H1 (cell line): ENCODE measurements around the gene LEFTY1. TPM values are rescaled to one million over a fixed set of nuclear protein-coding genes. Genes with fewer than 3 reads are reported as not detected.

Source experiments
- ASH2L ChIP-seq: fragments of 200-600, 300-600 bp; sonication (generic); IDR thresholded peaks from one replicate; pipeline ENCODE4 v1.7.1; 2017; ENCODE audit warnings: low read length
- BACH1 ChIP-seq: IDR thresholded peaks from 2 replicates; pipeline ENCODE4 v1.6.1; 2012; ENCODE audit warnings: low read length, improper control_type of control experiment
- RAD21 ChIP-seq, 2 experiments: IDR thresholded peaks in 1 of 2; conservative IDR thresholded peaks in 1 of 2; 2 replicates each; pipeline ENCODE4 v1.6.1; 2011; ENCODE audit warnings: low read depth in 2 of 2, low read length in 2 of 2, improper control_type of control experiment in 1 of 2, inconsistent platforms in 1 of 2, mild to moderate bottlenecking in 1 of 2, moderate library complexity in 1 of 2
- RNF2 ChIP-seq: fragments of 200-900, 300-1000 bp; sonication (generic); IDR thresholded peaks from 2 replicates; pipeline ENCODE4 v1.7.1; 2016; ENCODE audit warnings: borderline replicate concordance, low read depth, mild to moderate bottlenecking, antibody characterized with exemption, low read length; ENCODE audit not compliant: poor library complexity, severe bottlenecking; ENCODE audit errors: missing control alignments
- RXRA ChIP-seq: IDR thresholded peaks from 2 replicates; pipeline ENCODE4 v1.6.1; 2011; ENCODE audit warnings: low read depth, mild to moderate bottlenecking, low read length, moderate library complexity; ENCODE audit not compliant: insufficient read depth
- SIN3A ChIP-seq, 2 experiments: IDR thresholded peaks in 1 of 2; conservative IDR thresholded peaks in 1 of 2; 2 replicates each; pipeline ENCODE4 v1.6.1; 2011 to 2012; ENCODE audit warnings: low read length in 2 of 2, improper control_type of control experiment in 1 of 2, low read depth in 1 of 2, mild to moderate bottlenecking in 1 of 2
- SP1 ChIP-seq: IDR thresholded peaks from 2 replicates; pipeline ENCODE4 v1.6.1; 2011; ENCODE audit warnings: low read depth, low read length
- SP4 ChIP-seq: IDR thresholded peaks from 2 replicates; pipeline ENCODE4 v1.6.1; 2012; ENCODE audit warnings: low read length, inconsistent platforms
- polyA plus RNA-seq, 7 experiments: library from polyadenylated mRNA; depleted of rRNA in 3 of 7; stranded (reverse) in 5 of 7; unstranded in 2 of 7; fragments of >200 nt in 5 of 7; fragments of 200-250 nt in 2 of 7; gene quantifications; 1 replicate in 5 of 7; 2 replicates in 1 of 7; 4 replicates in 1 of 7; pipeline versions ENCODE4 v1.2.1 to v1.2.3, GENCODE V29; 2011 to 2013; ENCODE audit warnings: missing spikeins in 2 of 7, mixed read lengths in 2 of 7
- total RNA-seq: library from RNA; stranded (reverse); fragmentation: NEBNext Ultra II Directional; extraction: Animal tissue kit (Norgen Biotek cat#: 25700); gene quantifications from 2 replicates; pipeline ENCODE4 v1.2.1, GENCODE V29; 2021

Gene LEFTY1
- total and polyA plus RNA-seq, 2 of the 8 experiments (the other 6 are each of a cell fraction or from before 2014, with no cell fraction given) = 4.5 to 11.7 TPM

DNA sequence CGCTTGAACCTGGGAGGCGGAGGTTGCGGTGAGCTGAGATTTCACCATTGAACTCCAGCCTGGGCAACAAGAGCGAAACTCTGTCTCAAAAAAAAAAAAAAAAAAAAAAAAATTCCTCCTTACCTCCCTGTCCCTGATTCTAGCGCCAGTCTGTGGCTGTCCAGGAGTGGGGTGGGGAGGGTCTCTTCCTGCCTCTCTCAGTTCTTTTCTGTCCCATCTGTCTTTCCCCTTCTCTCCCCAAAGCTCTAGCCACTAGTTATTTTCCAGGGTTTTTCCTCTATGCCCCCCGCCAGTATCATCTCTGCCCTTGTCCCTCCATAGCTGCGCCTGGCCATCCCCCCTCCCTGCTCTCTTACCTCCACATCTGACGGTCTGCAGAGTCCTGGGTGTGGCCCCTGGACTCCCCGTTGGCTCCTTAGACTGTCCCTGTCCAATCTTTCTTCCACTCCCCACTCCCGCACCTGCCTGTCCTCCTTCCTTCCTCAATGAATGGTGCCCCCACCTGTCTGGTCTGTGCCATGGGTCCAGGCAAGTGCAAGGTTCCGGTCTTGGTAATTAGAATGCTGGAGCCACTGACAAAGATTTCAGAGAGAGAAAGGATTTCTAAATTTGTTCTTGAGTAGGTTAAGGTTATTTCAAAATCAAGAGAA, 5.2 kb downstream of the LEFTY1 start (continued):
- TF ChIP-seq SIN3A (conservative IDR thresholded peaks at IDR 0.05 in 1 of 2, IDR thresholded peaks at IDR 0.05 in 1 of 2; ENCODE audit: low read depth in 1 of 2, low read length in 2 of 2) (no peak), BACH1 (no peak), RNF2 (no peak), SP1 (no peak), ASH2L (no peak), RAD21 (IDR thresholded peaks at IDR 0.05 in 1 of 2, conservative IDR thresholded peaks at IDR 0.05 in 1 of 2; ENCODE audit: low read depth in 2 of 2, low read length in 2 of 2) (no peak), SP4 (no peak), RXRA (no peak)
